Testis (tissue), 2 donors: ENCODE results near the gene OXCT2.

Experiments
- POLR2A ChIP-seq: fragments of 450-650 bp; IDR thresholded peaks from one replicate; pipeline ENCODE4 v1.6.1; 2017; ENCODE audit warnings: antibody characterized with exemption, mild to moderate bottlenecking, moderate library complexity
- TF ChIP-seq, protein P1 (sequence below), 3 experiments: fragments of 450-650 bp in 2 of 3; fragments of 200-600 bp in 1 of 3; sonication (generic) in 1 of 3; IDR thresholded peaks; one replicate each; pipeline ENCODE4 v1.5.1; 2016 to 2019; ENCODE audit warnings: antibody characterized with exemption in 3 of 3, mild to moderate bottlenecking in 2 of 3, moderate library complexity in 1 of 3

GRCh38 chr1:39729030-39729429 is 42.1 kb downstream of the OXCT2 start:
- TF ChIP-seq, protein P1, sequence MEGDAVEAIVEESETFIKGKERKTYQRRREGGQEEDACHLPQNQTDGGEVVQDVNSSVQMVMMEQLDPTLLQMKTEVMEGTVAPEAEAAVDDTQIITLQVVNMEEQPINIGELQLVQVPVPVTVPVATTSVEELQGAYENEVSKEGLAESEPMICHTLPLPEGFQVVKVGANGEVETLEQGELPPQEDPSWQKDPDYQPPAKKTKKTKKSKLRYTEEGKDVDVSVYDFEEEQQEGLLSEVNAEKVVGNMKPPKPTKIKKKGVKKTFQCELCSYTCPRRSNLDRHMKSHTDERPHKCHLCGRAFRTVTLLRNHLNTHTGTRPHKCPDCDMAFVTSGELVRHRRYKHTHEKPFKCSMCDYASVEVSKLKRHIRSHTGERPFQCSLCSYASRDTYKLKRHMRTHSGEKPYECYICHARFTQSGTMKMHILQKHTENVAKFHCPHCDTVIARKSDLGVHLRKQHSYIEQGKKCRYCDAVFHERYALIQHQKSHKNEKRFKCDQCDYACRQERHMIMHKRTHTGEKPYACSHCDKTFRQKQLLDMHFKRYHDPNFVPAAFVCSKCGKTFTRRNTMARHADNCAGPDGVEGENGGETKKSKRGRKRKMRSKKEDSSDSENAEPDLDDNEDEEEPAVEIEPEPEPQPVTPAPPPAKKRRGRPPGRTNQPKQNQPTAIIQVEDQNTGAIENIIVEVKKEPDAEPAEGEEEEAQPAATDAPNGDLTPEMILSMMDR (IDR thresholded peaks at IDR 0.05): no peak
- no peak for TF ChIP-seq POLR2A
